Activated CD4-positive, alpha-beta T cell treated with anti-CD3 and anti-CD28 coated beads, Interleukin-2, amount 50 U/mL, for 48 hours (primary cell): ENCODE results near the gene OR6Q1.
"Not testable (repeated sequence)": the region's sequence is repeated elsewhere in the genome, so short reads cannot be mapped to it uniquely, and the experiment has no call there.

ENCODE experiments used
- DNase-seq, 2 experiments: peaks; one replicate each; pipeline ENCODE4 v3.0.0-alpha.2; 2020

The OR6Q1 gene, protein sequence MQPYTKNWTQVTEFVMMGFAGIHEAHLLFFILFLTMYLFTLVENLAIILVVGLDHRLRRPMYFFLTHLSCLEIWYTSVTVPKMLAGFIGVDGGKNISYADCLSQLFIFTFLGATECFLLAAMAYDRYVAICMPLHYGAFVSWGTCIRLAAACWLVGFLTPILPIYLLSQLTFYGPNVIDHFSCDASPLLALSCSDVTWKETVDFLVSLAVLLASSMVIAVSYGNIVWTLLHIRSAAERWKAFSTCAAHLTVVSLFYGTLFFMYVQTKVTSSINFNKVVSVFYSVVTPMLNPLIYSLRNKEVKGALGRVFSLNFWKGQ

DNA sequence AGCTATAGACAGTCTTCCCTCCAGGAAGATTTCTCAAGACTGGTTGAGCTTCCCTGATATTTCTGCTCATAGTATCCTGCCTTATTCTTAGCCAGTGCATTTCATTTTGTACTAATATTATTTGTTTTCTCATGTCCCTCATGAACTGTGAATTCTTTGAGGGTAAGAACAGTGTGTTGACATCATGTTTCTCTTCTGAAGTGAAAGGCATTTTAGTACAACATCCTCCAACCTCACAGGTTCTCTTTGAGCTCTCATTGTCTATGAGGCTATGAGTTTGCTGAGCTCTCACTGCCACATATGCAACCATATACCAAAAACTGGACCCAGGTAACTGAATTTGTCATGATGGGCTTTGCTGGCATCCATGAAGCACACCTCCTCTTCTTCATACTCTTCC, at the start of gene OR6Q1:
Gene OR6Q1, plus strand, starts transcription at position 301 of the 400 bp plus-strand sequence. Its CDS starts 0 bp downstream, at position 301.
- no peak for DNase-seq

DNA sequence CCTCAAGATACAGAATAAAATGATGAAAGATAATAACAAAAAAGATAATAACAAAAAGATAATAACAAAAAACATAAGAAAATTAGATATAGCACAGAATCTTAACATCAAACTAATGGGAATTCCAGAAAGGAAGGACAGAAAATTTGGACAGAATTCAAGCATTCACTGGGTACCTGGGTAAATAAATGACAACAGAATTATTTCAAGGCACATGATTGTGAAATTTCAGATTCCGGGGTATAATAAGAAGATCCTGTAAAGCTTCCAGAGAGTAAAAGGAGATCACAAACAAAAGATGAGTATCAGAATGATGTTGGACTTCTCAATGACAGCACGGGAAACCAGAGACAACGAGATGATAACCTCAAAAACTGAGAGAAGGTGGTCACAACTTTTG, 49.2 kb upstream of the OR6Q1 start:
- DNase-seq, result no peak

GRCh38 chr11:57982776-57983175, 48.0 kb upstream of the OR6Q1 start:
- DNase-seq, result no peak

DNA sequence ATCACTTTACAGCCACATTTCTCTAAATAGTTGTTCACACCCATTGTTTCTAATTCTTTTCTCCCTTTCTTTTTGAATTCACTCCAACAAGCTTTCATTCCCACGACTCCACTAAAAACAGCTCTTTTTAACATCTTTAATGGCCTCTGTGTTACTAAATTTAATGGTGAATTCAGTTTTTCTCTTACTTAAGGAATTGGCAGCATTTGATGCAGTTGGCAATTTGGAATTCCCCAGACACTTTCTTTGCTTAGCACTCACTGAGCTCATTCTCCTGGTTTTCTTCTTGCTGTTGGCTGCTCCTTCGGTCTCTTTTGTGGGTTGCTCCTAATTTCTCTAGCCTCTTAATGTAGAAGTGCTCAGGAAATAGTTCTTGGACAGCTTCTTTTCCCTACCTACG, 47.6 kb upstream of the OR6Q1 start:
- DNase-seq, result no peak

- DNase-seq, result not testable (repeated sequence)
Observed at GRCh38 chr11:57999523-57999922, 31.2 kb upstream of the OR6Q1 start.

GRCh38 chr11:58000021-58000420, 30.7 kb upstream of the OR6Q1 start:
- not testable (repeated sequence) for DNase-seq

DNA sequence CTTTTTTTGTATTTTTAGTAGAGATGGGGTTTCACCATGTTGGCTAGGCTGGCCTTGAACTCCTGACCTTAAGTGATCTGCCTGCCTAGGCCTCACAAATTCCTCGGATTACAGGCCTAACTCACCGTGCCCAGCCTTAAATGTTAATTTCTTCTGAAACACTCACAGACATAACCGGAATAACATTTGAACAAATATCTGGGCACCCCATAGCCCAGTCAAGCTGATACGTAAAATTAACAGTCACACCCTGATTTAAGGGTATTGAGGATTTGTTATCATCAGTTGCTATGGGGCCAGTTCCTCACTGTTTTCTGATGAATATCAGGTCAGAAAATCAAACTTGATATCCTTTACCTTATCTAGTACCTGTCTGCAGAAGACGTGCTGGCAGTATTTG, 30.1 kb upstream of the OR6Q1 start:
- no peak for DNase-seq

DNA sequence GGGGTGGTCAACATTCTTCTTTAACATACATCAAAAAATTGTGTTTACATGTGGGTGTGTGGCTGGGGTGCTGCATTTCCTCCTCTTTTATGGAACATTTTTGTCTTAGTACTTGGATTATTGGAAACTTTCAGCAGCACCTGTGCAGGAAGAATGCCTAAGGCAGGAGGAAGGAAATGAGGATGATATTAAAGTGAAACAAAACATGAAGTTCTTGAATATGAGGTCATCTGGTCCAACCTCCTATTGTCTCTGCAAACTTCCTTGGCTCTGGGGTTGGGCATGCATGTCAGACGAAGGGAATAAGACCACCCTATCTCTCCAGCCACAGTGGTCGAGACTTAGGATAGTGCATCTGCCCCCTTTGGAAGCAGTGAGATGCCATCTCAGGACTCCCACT, 27.7 kb upstream of the OR6Q1 start:
- DNase-seq, result no peak

GRCh38 chr11:58003591-58003990, 27.2 kb upstream of the OR6Q1 start:
- DNase-seq, result no peak

- DNase-seq, result no peak
Observed at GRCh38 chr11:58004664-58005063, 26.1 kb upstream of the OR6Q1 start.

- no peak for DNase-seq
Observed at GRCh38 chr11:58006940-58007339, 23.8 kb upstream of the OR6Q1 start.

DNA sequence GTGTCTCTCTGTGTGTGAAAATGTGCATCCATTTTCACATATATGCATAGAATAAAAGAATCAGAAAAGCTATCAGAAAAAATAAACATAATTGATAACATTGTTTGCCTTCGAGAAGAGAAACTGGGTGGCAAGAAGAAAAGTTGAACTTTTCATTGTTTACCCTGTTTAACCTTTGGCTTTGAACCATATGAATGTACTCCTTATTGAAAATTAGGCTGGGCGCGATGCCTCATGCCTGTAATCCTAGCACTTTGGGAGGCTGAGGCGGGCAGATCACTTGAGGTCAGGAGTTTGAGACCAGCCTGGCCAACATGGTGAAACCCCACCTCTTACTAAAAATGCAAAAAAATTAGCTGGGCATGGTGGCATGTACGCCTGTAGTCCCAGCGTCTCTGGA, 19.0 kb upstream of the OR6Q1 start:
- no peak for DNase-seq

DNA sequence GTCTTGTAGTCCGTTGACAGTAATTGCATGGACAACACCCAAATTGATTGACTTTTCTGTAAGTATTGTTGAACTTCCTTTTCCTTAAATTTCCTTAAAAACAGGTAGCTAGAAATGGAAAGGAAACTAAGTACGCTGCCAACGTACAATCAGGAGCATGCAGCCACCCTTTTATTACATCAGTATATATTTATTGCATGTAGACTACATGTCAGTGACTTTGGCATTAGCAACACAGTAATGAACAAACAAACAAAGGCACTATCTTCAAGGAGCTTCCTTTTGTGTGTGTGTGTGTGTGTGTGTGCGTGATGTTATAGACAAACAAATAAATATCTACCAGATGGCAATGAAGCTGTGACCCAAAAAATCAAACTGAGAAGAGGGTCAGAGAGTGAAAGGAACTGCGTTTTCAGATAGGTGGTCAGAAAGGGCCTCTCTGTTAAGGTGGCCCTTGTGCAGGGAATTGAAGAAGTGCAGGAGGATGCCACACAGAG, 7.3 kb upstream of the OR6Q1 start, which contains the start of gene OR9Q1:
Gene OR9Q1, plus strand, starts transcription at position 447 of the 497 bp plus-strand sequence. CDS start 155,564 bp downstream, outside the sequence.
- DNase-seq, result no peak

GRCh38 chr11:58024601-58025091, 6.1 kb upstream of the OR6Q1 start:
- no peak for DNase-seq

DNA sequence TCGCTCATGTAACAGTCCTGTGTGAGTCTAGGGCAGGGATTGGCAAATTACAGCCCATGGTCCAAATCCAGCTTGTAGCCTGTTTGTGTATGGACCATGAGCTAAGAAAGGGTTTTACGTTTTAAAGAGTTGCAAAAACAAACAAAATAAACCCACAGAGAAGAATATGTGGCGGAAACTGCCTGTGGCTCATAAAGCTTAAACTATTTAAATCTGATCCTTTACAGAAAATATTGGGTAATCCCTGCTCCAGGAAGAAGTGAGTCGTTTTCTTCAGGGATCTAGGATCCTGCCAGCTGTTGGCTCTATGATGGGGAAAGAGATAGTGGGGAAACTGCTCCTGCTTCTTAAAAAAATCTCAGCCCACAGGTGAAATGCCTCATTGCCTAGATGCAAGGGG, 3.4 kb upstream of the OR6Q1 start:
- DNase-seq, result no peak

DNA sequence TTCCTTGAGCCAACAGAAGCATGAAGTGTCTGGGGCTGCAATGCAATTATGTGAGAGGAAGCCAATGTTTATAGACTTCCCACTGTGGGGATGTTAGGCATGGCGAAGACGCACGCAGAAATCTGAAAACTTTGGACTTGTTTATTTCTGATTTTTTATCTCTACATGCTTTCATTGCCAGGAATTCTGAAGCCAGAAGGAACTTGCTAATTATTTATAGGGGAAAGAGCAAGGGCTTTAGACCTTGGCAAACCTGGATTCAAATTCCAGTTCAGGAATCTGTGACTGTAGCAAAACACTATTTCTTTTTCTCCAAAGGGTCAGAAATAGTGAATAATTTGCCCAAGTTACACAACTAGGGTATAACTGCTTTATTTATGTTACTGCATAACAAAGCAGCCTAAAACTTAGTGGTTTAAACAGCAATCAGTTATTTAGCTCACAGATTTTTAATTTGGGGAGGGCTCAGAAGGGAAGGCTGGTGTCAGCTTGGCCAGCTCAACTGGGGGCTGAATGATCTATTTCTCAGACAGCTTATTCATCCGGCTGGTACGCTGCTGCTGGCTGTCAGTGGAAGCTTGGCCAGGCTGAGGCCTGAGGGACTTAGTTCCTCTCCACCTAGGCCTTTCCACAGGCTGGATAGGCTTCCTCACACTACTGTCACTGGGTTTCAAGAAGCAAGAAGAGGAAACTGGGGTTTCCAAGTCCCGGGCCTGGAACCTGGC, 1.9 kb upstream of the OR6Q1 start:
- no peak for DNase-seq

GRCh38 chr11:58034471-58034870, 3.7 kb downstream of the OR6Q1 start:
- no peak for DNase-seq

DNA sequence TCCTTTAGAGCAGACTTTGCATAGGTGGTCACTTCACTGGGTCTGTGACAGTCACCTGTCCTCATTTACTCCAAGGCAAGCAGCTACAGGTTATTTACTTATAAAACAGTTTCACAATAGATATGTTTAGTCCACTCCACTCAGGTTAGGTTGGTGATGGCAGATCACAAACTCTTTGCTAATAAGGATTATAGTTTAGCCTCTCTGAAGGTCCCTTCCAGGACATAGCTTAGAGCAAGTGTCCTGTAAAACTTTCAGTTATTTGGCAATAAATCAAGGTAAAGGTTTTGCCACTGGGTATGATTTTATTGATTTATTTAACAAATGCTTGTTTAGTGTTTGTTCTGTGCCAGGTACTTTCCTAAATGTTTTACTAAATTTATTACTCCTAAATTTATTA, 8.8 kb downstream of the OR6Q1 start:
- no peak for DNase-seq

GRCh38 chr11:58043379-58043778, 12.6 kb downstream of the OR6Q1 start:
- DNase-seq, result no peak

- DNase-seq, result no peak
Observed at GRCh38 chr11:58046231-58046630, 15.5 kb downstream of the OR6Q1 start.

DNA sequence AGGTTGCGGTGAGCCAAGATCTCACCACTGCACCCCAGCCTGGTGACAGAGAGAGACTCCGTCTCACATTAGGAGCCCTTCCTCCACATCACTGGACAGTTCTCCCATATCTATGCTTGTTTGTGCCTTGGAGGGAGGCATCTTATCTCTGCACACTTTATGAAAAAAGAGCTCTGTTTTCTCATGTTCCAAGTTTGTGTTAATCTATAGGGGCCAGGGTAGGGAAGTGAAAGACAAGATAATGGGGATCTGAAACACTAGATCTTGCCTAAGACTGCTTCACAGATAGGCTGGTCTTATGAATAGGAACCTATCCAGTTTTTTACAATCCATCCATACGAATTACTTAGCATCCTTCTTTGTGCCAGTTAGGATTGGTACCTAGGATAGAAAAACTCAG, 17.1 kb downstream of the OR6Q1 start:
- DNase-seq, result no peak

GRCh38 chr11:58055806-58056401, 25.2 kb downstream of the OR6Q1 start:
- no peak for DNase-seq

GRCh38 chr11:58057481-58057880, 26.7 kb downstream of the OR6Q1 start:
- DNase-seq, result no peak
